IMR-90 (cell line): ENCODE results near the gene EYS. TPM values are rescaled to one million over a fixed set of nuclear protein-coding genes. Genes with fewer than 3 reads are reported as not detected.

Experiments used
- ATAC-seq: fragments of 200-7000 bp; cut with Tn5 transposase; 2 replicates; pipeline ENCODE4 v1.9.1; 2020; ENCODE audit warnings: low read depth, mild to moderate bottlenecking, moderate library complexity
- BruUV-seq: library from RNA; stranded (reverse); fragments of 400-500 nt; replicated peaks from 2 replicates; lab custom pipeline; 2021; lab: Mats Ljungman, UMichigan
- CTCF ChIA-PET: fragments of 300-600 bp; formaldehyde crosslinking; extraction: SDS; loops from one replicate; lab custom pipeline; 2021; ENCODE audit warnings: antibody characterized with exemption; lab: Yijun Ruan, JAX
- POLR2A ChIA-PET: fragments of 300-600 bp; sonication (Branson Sonifier 250); formaldehyde crosslinking; loops from one replicate; lab custom pipeline; 2022; ENCODE audit warnings: antibody characterized with exemption; ENCODE audit not compliant: unreplicated experiment; lab: Charles Lee
- DNase-seq: peaks from one replicate; pipeline ENCODE4 v3.0.0; 2013
- H2AFZ ChIP-seq: replicated peaks from 2 replicates; pipeline ENCODE3; 2013; ENCODE audit warnings: low read length, mild to moderate bottlenecking; ENCODE audit not compliant: poor library complexity
- H2AK5ac ChIP-seq: 2 replicates; pipeline ENCODE4 v1.6.1; 2013; ENCODE audit warnings: low read depth, low read length, inconsistent platforms
- H2AK9ac ChIP-seq: replicated peaks from 2 replicates; pipeline ENCODE3; 2013; ENCODE audit warnings: mild to moderate bottlenecking, low read depth, low read length, moderate library complexity; ENCODE audit not compliant: poor library complexity
- H2BK120ac ChIP-seq: 2 replicates; pipeline ENCODE4 v1.6.1; 2013; ENCODE audit warnings: low read depth, low read length, inconsistent platforms
- H2BK15ac ChIP-seq: 3 replicates; pipeline ENCODE4 v1.6.1; 2013; ENCODE audit warnings: low read depth, low read length, inconsistent platforms
- H2BK20ac ChIP-seq: 2 replicates; pipeline ENCODE4 v1.6.1; 2013; ENCODE audit warnings: low read depth, mild to moderate bottlenecking, inconsistent platforms, low read length, moderate library complexity
- H2BK5ac ChIP-seq: 2 replicates; pipeline ENCODE4 v1.6.1; 2013; ENCODE audit warnings: mild to moderate bottlenecking, low read depth, low read length, inconsistent platforms; ENCODE audit not compliant: poor library complexity, severe bottlenecking
- H3K14ac ChIP-seq: replicated peaks from 2 replicates; pipeline ENCODE4 v1.6.1; 2013; ENCODE audit warnings: low read depth, low read length, inconsistent platforms
- H3K18ac ChIP-seq: 2 replicates; pipeline ENCODE4 v1.6.1; 2013; ENCODE audit warnings: low read depth, low read length, control low read depth
- H3K23ac ChIP-seq: 2 replicates; pipeline ENCODE4 v1.6.1; 2013; ENCODE audit warnings: low read depth, low read length, inconsistent platforms
- H3K27ac ChIP-seq: 2 replicates; pipeline ENCODE4 v1.5.1; 2013; ENCODE audit warnings: mild to moderate bottlenecking, control low read depth, low read length; ENCODE audit not compliant: insufficient read depth
- H3K27me3 ChIP-seq: 2 replicates; pipeline ENCODE4 v1.6.1; 2013; ENCODE audit warnings: low read length; ENCODE audit not compliant: control insufficient read depth, insufficient read depth
- H3K36me3 ChIP-seq: 2 replicates; pipeline ENCODE4 v1.6.1; 2013; ENCODE audit warnings: low read length, mixed read lengths; ENCODE audit not compliant: control insufficient read depth, insufficient read depth
- H3K4ac ChIP-seq: 2 replicates; pipeline ENCODE4 v1.6.1; 2013; ENCODE audit warnings: low read depth, low read length, inconsistent platforms
- H3K4me1 ChIP-seq: 2 replicates; pipeline ENCODE4 v1.6.1; 2013; ENCODE audit warnings: low read length, mixed read lengths; ENCODE audit not compliant: control insufficient read depth, insufficient read depth
- H3K4me2 ChIP-seq: 2 replicates; pipeline ENCODE4 v1.6.1; 2013; ENCODE audit warnings: low read depth, mild to moderate bottlenecking, control low read depth, low read length, moderate library complexity
- H3K4me3 ChIP-seq: 2 replicates; pipeline ENCODE4 v1.5.1; 2013; ENCODE audit warnings: low read depth, mild to moderate bottlenecking, control low read depth, low read length, moderate library complexity; ENCODE audit not compliant: insufficient read depth
- H3K56ac ChIP-seq: 2 replicates; pipeline ENCODE4 v1.6.1; 2013; ENCODE audit warnings: low read length, inconsistent platforms; ENCODE audit not compliant: insufficient read depth; ENCODE audit errors: extremely low read depth
- H3K79me1 ChIP-seq, 2 experiments: 2 replicates each; pipeline ENCODE4 v1.6.1; 2013; ENCODE audit warnings: low read length in 2 of 2, inconsistent platforms in 1 of 2, low read depth in 1 of 2
- H3K9ac ChIP-seq: 2 replicates; pipeline ENCODE4 v1.6.1; 2013; ENCODE audit warnings: low read depth, low read length, control low read depth
- H3K9me1 ChIP-seq: 2 replicates; pipeline ENCODE4 v1.6.1; 2013; ENCODE audit warnings: low read length, inconsistent platforms; ENCODE audit not compliant: insufficient read depth
- H3K9me3 ChIP-seq: 2 replicates; pipeline ENCODE4 v1.6.1; 2013; ENCODE audit warnings: low read length; ENCODE audit not compliant: control insufficient read depth, insufficient read depth
- H4K20me1 ChIP-seq: 2 replicates; pipeline ENCODE4 v1.6.1; 2013; ENCODE audit warnings: low read length, inconsistent platforms; ENCODE audit not compliant: insufficient read depth
- H4K5ac ChIP-seq: 2 replicates; pipeline ENCODE4 v1.6.1; 2013; ENCODE audit warnings: mild to moderate bottlenecking, low read depth, low read length, control low read depth
- H4K8ac ChIP-seq, 2 experiments: 2 replicates each; pipeline ENCODE4 v1.6.1; 2013; ENCODE audit warnings: low read depth in 2 of 2, low read length in 2 of 2, control low read depth in 1 of 2, inconsistent platforms in 1 of 2
- H4K91ac ChIP-seq: 2 replicates; pipeline ENCODE4 v1.6.1; 2013; ENCODE audit warnings: low read depth, low read length, inconsistent platforms; ENCODE audit not compliant: insufficient read depth
- FOS ChIP-seq: fragments of 150-350 bp; IDR thresholded peaks from 2 replicates; pipeline ENCODE4 v1.6.1; 2016; ENCODE audit warnings: low read depth, low read length
- MAZ ChIP-seq: IDR thresholded peaks from 2 replicates; pipeline ENCODE4 v1.6.1; 2012; ENCODE audit warnings: low read depth, mild to moderate bottlenecking, low read length, improper control_type of control experiment, moderate library complexity, borderline replicate concordance
- MXI1 ChIP-seq: IDR thresholded peaks from 2 replicates; pipeline ENCODE4 v1.6.1; 2012; ENCODE audit warnings: low read depth, mild to moderate bottlenecking, low read length, moderate library complexity, borderline replicate concordance
- NFE2L2 ChIP-seq: fragments of 150-350 bp; IDR thresholded peaks from 2 replicates; pipeline ENCODE4 v1.6.1; 2016; ENCODE audit warnings: low read depth, mild to moderate bottlenecking, low read length
- POLR2A ChIP-seq: IDR thresholded peaks from 2 replicates; pipeline ENCODE4 v1.6.1; 2012; ENCODE audit warnings: mild to moderate bottlenecking, low read depth, low read length
- RFX5 ChIP-seq: IDR thresholded peaks from 2 replicates; pipeline ENCODE4 v1.8.0; 2012; ENCODE audit warnings: low read depth, mild to moderate bottlenecking, low read length, moderate library complexity
- SMC3 ChIP-seq: fragments of 150-350 bp; IDR thresholded peaks from 2 replicates; pipeline ENCODE4 v1.6.1; 2016; ENCODE audit warnings: low read depth, mild to moderate bottlenecking, antibody characterized with exemption, low read length, moderate library complexity
- WGBS, 2 experiments: methylation state at CpG; one replicate each; pipeline versions ENCODE4 v1.1.5 to v1.1.7; 2013; ENCODE audit warnings: missing lambda C conversion rate in 2 of 2; ENCODE audit not compliant: insufficient read length in 1 of 2; ENCODE audit errors: extremely low coverage in 2 of 2; 5-methylcytosine and 5-hydroxymethylcytosine counted together
- dilution Hi-C: fragments of 300-500 bp; cut with HindIII; formaldehyde crosslinking; loops from one replicate; pipeline ENCODE4 v1.14.3; 2018; ENCODE audit warnings: low sequenced_read_pairs; ENCODE audit not compliant: unreplicated experiment
- in situ Hi-C: fragments of 300-500 bp; cut with MboI; formaldehyde crosslinking; loops from 3 replicates; pipeline ENCODE4 v1.14.3; 2019; ENCODE audit warnings: low sequenced_read_pairs, inconsistent platforms, mixed read lengths
- intact Hi-C: fragments of 100-400 bp; cut with micrococcal nuclease; formaldehyde crosslinking; loops from 2 replicates; pipeline ENCODE4 v1.10.0; 2022
- polyA plus RNA-seq, 3 experiments: library from polyadenylated mRNA; depleted of rRNA; stranded (reverse); fragments of >200 nt; gene quantifications; 2 replicates each; pipeline ENCODE4 v1.2.3, GENCODE V29; 2012; ENCODE audit warnings: low replicate concordance in 1 of 3
- total RNA-seq: library from RNA; depleted of rRNA; stranded (reverse); fragments of >200 nt; gene quantifications from 2 replicates; pipeline ENCODE4 v1.2.3, GENCODE V29; 2012
- TF ChIP-seq, protein P1 (sequence below): conservative IDR thresholded peaks from 2 replicates; pipeline ENCODE4 v1.5.1; 2012; ENCODE audit warnings: mild to moderate bottlenecking, low read depth, low read length, improper control_type of control experiment
- TF ChIP-seq, protein P2 (sequence below): fragments of 150-350 bp; IDR thresholded peaks from 2 replicates; pipeline ENCODE4 v1.6.1; 2016; ENCODE audit warnings: low read depth, mild to moderate bottlenecking, low read length, moderate library complexity, borderline replicate concordance

Gene EYS
- total and polyA plus RNA-seq, 2 of the 4 experiments (the other 2 are of a cell fraction) = under 0.01 TPM; not detected in 1

DNA sequence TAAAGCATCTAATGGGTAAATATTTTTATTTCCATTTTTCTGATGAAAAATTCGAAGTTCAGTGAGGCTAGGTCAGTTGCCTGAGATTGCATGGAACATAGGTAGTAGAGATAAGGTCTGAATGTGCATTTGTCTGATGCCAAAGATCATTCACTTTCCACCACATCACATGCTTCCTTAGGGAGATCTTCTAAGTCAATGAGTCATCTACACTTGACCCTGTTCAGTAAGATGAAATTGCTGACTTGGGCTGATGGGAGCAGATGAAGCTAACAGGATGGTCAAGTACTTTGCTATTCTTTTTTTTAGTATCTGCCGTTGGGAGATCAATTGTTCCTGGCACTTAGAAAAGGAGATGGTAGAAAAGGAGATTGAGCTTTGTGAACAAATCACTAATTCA, 1560.2 kb downstream of the EYS start:
- DNase-seq (no peak), ATAC-seq (no peak)
- H4K20me1 ChIP-seq = no peaks in the 10 kb centered on the region
- no peak overlapping the region for H2BK15ac ChIP-seq
- BruUV-seq = no TSS peak
- intact Hi-C loops (no loop called here), dilution Hi-C loops (no loop called here), in situ Hi-C loops (no loop called here)
- H3K4me1 ChIP-seq = no peaks in the 10 kb centered on the region
- H3K27me3 ChIP-seq = no peaks in the 10 kb centered on the region
- H2AK9ac ChIP-seq = no peak overlapping the region
- no peak overlapping the region for H2BK120ac ChIP-seq
- no peaks in the 10 kb centered on the region for H3K36me3 ChIP-seq
- no CpG with 5 or more reads among the region's 2 CpGs for WGBS, 2 experiments
- H4K8ac ChIP-seq = no peak overlapping the region
- H4K5ac ChIP-seq = no peak overlapping the region
- H3K9me1 ChIP-seq = peaks cover 3% of the 10 kb centered on the region; the same call in 1 of the 2 replicates
- H3K4me2 ChIP-seq = no peak overlapping the region
- H2BK20ac ChIP-seq = no peak overlapping the region
- H3K56ac ChIP-seq = no peak overlapping the region
- ChIA-PET CTCF (no interaction called here), POLR2A (no interaction called here)
- no peak overlapping the region for H3K4me3 ChIP-seq
- H2BK5ac ChIP-seq = no peak overlapping the region
- H3K79me1 ChIP-seq = no peaks in the 10 kb centered on the region
- H3K23ac ChIP-seq = no peak overlapping the region
- H3K9ac ChIP-seq = no peak overlapping the region
- H3K18ac ChIP-seq = no peak overlapping the region
- H3K14ac ChIP-seq = no peak overlapping the region
- H3K27ac ChIP-seq = no peak overlapping the region
- H2AK5ac ChIP-seq = no peak overlapping the region
- H2AFZ ChIP-seq = no peak overlapping the region
- TF ChIP-seq POLR2A (no peak), NFE2L2 (no peak), FOS (no peak), MAZ (no peak), MXI1 (no peak), RFX5 (no peak), SMC3 (no peak)
- TF ChIP-seq, protein P1, sequence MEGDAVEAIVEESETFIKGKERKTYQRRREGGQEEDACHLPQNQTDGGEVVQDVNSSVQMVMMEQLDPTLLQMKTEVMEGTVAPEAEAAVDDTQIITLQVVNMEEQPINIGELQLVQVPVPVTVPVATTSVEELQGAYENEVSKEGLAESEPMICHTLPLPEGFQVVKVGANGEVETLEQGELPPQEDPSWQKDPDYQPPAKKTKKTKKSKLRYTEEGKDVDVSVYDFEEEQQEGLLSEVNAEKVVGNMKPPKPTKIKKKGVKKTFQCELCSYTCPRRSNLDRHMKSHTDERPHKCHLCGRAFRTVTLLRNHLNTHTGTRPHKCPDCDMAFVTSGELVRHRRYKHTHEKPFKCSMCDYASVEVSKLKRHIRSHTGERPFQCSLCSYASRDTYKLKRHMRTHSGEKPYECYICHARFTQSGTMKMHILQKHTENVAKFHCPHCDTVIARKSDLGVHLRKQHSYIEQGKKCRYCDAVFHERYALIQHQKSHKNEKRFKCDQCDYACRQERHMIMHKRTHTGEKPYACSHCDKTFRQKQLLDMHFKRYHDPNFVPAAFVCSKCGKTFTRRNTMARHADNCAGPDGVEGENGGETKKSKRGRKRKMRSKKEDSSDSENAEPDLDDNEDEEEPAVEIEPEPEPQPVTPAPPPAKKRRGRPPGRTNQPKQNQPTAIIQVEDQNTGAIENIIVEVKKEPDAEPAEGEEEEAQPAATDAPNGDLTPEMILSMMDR = no peak
- TF ChIP-seq, protein P2, sequence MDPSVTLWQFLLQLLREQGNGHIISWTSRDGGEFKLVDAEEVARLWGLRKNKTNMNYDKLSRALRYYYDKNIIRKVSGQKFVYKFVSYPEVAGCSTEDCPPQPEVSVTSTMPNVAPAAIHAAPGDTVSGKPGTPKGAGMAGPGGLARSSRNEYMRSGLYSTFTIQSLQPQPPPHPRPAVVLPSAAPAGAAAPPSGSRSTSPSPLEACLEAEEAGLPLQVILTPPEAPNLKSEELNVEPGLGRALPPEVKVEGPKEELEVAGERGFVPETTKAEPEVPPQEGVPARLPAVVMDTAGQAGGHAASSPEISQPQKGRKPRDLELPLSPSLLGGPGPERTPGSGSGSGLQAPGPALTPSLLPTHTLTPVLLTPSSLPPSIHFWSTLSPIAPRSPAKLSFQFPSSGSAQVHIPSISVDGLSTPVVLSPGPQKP = no peak
- no peak overlapping the region for H3K4ac ChIP-seq
- no peak overlapping the region for H4K91ac ChIP-seq
- H3K9me3 ChIP-seq = no peaks in the 10 kb centered on the region
